GM12892 (cell line): Measurements from ENCODE around the gene CIB4.

Experiments used
- POLR2A ChIP-seq: IDR thresholded peaks from 2 replicates; pipeline ENCODE4 v1.6.1; 2011; ENCODE audit warnings: low read depth, low read length, control low read depth
- POLR2AphosphoS5 ChIP-seq: IDR thresholded peaks from 2 replicates; pipeline ENCODE4 v1.6.1; 2011; ENCODE audit warnings: low read depth, low read length, control low read depth
- TAF1 ChIP-seq: IDR thresholded peaks from 2 replicates; pipeline ENCODE4 v1.6.1; 2011; ENCODE audit warnings: low read depth, mild to moderate bottlenecking, control low read depth, low read length, borderline replicate concordance

DNA sequence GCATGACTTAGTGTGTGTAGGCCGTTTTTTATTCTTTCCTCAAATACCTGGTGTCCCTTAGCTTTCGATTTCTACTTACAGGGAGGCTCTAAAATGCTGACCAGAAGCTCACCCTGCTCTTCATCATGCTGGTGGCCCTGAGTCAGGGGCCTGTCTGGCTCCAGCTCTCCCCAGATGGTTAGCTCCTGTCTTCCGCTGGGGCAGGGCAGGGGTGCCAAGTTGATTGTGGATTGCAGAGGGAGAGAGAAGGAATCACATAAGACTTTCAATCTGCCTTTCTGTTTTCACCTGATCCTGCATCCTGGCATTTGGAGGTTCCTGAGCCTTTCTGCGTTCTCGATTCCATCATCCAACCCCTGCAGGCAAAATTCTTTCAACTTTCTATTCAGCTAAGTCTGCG lies 4.2 kb downstream of the CIB4 start:
- TF ChIP-seq POLR2A (no peak), TAF1 (no peak), POLR2AphosphoS5 (no peak)
